ENCODE data around the gene RGS3.

DNA sequence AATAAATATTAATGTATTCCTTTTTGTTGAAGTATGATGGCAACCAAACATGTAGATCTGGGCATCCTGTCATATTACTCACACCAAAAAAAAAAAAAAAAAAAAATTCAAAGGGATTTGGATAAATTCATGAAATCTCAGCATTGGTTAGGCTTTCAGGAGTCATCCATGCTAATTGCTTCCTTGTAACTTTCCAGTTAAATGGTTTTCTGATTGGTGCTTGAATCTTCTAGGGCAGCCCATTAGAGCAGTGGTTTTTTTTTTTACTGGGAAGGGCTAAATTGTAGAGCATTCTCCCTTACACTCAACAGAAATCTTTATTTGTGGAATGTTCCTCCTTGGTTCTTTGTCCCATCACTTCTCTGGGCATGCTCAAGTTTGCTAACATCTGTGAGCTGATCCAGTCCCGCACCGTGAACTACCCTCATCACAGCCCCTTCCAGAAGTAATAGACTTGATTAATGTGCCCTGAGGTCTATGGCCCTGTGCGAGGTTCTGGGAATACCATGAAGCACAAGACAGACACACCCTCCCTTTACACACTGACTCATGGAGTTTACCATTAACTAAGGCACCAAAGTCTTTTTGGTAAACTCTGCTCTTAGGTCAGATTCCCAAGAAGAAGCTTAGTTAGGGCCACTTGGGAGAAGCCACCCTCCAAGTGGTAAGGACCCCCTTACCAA, 56.0 kb downstream of the RGS3 start:
- TF ChIP-seq, protein P1, sequence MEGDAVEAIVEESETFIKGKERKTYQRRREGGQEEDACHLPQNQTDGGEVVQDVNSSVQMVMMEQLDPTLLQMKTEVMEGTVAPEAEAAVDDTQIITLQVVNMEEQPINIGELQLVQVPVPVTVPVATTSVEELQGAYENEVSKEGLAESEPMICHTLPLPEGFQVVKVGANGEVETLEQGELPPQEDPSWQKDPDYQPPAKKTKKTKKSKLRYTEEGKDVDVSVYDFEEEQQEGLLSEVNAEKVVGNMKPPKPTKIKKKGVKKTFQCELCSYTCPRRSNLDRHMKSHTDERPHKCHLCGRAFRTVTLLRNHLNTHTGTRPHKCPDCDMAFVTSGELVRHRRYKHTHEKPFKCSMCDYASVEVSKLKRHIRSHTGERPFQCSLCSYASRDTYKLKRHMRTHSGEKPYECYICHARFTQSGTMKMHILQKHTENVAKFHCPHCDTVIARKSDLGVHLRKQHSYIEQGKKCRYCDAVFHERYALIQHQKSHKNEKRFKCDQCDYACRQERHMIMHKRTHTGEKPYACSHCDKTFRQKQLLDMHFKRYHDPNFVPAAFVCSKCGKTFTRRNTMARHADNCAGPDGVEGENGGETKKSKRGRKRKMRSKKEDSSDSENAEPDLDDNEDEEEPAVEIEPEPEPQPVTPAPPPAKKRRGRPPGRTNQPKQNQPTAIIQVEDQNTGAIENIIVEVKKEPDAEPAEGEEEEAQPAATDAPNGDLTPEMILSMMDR (IDR thresholded peaks at IDR 0.05 in 2 of 3, conservative IDR thresholded peaks at IDR 0.05 in 1 of 3; ENCODE audit: borderline replicate concordance in 1 of 3, insufficient read depth in 1 of 3, low read depth in 2 of 3, low read length in 2 of 3), result no peak
- TF ChIP-seq POLR2AphosphoS5 (IDR thresholded peaks at IDR 0.05; ENCODE audit: low read depth, low read length) (no peak), SIN3A (IDR thresholded peaks at IDR 0.05; ENCODE audit: low read depth) (no peak), SP1 (IDR thresholded peaks at IDR 0.05; ENCODE audit: low read depth) (no peak)
